GM18505 (cell line): ENCODE results near the gene HERC2.
"Not testable (repeated sequence)": the region's sequence is repeated elsewhere in the genome, so short reads cannot be mapped to it uniquely, and the experiment has no call there.

Experiments
- ATAC-seq: cut with Tn5 transposase; IDR thresholded peaks from one replicate; pipeline ENCODE4 v1.9.1; 2021; ENCODE audit not compliant: unreplicated experiment
- POLR2A ChIP-seq: IDR thresholded peaks from 4 replicates; pipeline ENCODE4 v1.6.1; 2011; ENCODE audit warnings: borderline replicate concordance; ENCODE audit not compliant: insufficient read depth, insufficient read length; ENCODE audit errors: extremely low read depth

HERC2 gene

GRCh38 chr15:28208583-28208982, 113.4 kb downstream of the HERC2 start:
- no peak for ATAC-seq
- no peak for TF ChIP-seq POLR2A

GRCh38 chr15:28205640-28206039, 116.3 kb downstream of the HERC2 start:
- not testable (repeated sequence) for ATAC-seq

GRCh38 chr15:28203055-28203828, 118.7 kb downstream of the HERC2 start:
- not testable (repeated sequence) for ATAC-seq

- ATAC-seq: not testable (repeated sequence)
Observed at GRCh38 chr15:28202124-28202523, 119.9 kb downstream of the HERC2 start.

GRCh38 chr15:28198215-28198614, 123.8 kb downstream of the HERC2 start:
- ATAC-seq: not testable (repeated sequence)

- not testable (repeated sequence) for ATAC-seq
Observed at GRCh38 chr15:28197694-28198093, 124.3 kb downstream of the HERC2 start.

GRCh38 chr15:28196581-28196980, 125.4 kb downstream of the HERC2 start:
- ATAC-seq: not testable (repeated sequence)

- no peak for TF ChIP-seq POLR2A
- no peak for ATAC-seq
Observed at GRCh38 chr15:28192772-28193171, 129.2 kb downstream of the HERC2 start.

- TF ChIP-seq POLR2A: no peak
- ATAC-seq: no peak
Observed at GRCh38 chr15:28191832-28192231, 130.1 kb downstream of the HERC2 start.

- ATAC-seq: no peak
- TF ChIP-seq POLR2A: no peak
Observed at GRCh38 chr15:28190391-28191174, 131.4 kb downstream of the HERC2 start.

GRCh38 chr15:28185148-28185895, 136.7 kb downstream of the HERC2 start:
- ATAC-seq: no peak
- TF ChIP-seq POLR2A: no peak

- ATAC-seq: no peak
- TF ChIP-seq POLR2A: no peak
Observed at GRCh38 chr15:28184166-28184565, 137.8 kb downstream of the HERC2 start.

GRCh38 chr15:28182731-28183130, 139.2 kb downstream of the HERC2 start:
- no peak for TF ChIP-seq POLR2A
- no peak for ATAC-seq

- ATAC-seq: no peak
- no peak for TF ChIP-seq POLR2A
Observed at GRCh38 chr15:28182216-28182615, 139.8 kb downstream of the HERC2 start.
